ENCODE data around the gene CLPTM1L.

DNA sequence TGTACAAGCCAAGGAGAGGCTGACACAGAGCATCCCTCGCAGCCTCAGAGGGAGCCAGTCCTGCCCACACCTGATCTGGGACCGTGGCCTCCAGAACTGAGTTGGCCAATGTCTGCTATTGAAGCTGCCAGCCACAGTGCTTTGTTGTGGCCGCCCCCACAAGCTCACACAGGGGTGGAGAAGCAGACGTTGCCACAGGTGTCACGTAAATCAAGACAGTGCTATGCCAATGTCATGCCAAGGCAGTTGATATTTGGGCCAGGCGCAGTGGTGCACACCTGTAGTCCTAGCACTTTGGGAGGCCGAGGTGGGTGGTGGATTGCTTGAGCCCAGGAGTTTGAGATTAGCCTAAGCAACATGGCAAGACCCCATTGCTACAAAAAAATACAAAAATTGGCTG lies 32.7 kb downstream of the CLPTM1L start:
- TF ChIP-seq, protein P1, sequence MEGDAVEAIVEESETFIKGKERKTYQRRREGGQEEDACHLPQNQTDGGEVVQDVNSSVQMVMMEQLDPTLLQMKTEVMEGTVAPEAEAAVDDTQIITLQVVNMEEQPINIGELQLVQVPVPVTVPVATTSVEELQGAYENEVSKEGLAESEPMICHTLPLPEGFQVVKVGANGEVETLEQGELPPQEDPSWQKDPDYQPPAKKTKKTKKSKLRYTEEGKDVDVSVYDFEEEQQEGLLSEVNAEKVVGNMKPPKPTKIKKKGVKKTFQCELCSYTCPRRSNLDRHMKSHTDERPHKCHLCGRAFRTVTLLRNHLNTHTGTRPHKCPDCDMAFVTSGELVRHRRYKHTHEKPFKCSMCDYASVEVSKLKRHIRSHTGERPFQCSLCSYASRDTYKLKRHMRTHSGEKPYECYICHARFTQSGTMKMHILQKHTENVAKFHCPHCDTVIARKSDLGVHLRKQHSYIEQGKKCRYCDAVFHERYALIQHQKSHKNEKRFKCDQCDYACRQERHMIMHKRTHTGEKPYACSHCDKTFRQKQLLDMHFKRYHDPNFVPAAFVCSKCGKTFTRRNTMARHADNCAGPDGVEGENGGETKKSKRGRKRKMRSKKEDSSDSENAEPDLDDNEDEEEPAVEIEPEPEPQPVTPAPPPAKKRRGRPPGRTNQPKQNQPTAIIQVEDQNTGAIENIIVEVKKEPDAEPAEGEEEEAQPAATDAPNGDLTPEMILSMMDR (IDR thresholded peaks at IDR 0.05), result no peak
- TF ChIP-seq POLR2A (IDR thresholded peaks at IDR 0.05), result no peak
